ENCODE results near the gene CSNK2A3.

Gene CSNK2A3

GRCh38 chr11:11366793-11367192 lies 13.7 kb upstream of the CSNK2A3 start:
- DNase-seq (ENCODE audit: low spot score) = no peak
- no peak overlapping the region for H3K4ac ChIP-seq (ENCODE audit: low read length)
- H2AFZ ChIP-seq (ENCODE audit: low read length) = no peak overlapping the region

GRCh38 chr11:11363674-11364073 lies 10.6 kb upstream of the CSNK2A3 start:
- no peak overlapping the region for H3K18ac ChIP-seq (ENCODE audit: low read length)
- no peaks in the 10 kb centered on the region for H3K4me1 ChIP-seq (ENCODE audit: control insufficient read depth in 2 of 2, insufficient read depth in 1 of 2, low read depth in 1 of 2, low read length in 2 of 2)
- H2AFZ ChIP-seq (ENCODE audit: low read length) = no peak overlapping the region
- no peak overlapping the region for H2BK120ac ChIP-seq (ENCODE audit: low read depth, low read length)
- H2BK5ac ChIP-seq (ENCODE audit: low read length) = no peak overlapping the region
- H2BK15ac ChIP-seq (ENCODE audit: low read length) = no peak overlapping the region
- no peak overlapping the region for H4K8ac ChIP-seq (ENCODE audit: low read depth, low read length)
- H3K9me3 ChIP-seq (replicated peaks in 1 of 2; ENCODE audit: control insufficient read depth in 2 of 2, insufficient read depth in 1 of 2, low read depth in 1 of 2, low read length in 2 of 2) = no peaks in the 10 kb centered on the region
- H3K36me3 ChIP-seq (replicated peaks in 1 of 2; ENCODE audit: control insufficient read depth in 2 of 2, insufficient read depth in 2 of 2, low read length in 2 of 2) = no peaks in the 10 kb centered on the region
- no peak overlapping the region for H2BK12ac ChIP-seq (ENCODE audit: low read length)
- no peaks in the 10 kb centered on the region for H3K79me1 ChIP-seq (ENCODE audit: low read depth, low read length)
- no peak overlapping the region for H3K14ac ChIP-seq (ENCODE audit: low read length)
- no peak overlapping the region for H3K4me2 ChIP-seq (ENCODE audit: insufficient read depth, low read length, poor library complexity, severe bottlenecking)
- no peak overlapping the region for H3K27ac ChIP-seq (replicated peaks; ENCODE audit: low read length)
- no peak overlapping the region for H2AK5ac ChIP-seq (ENCODE audit: low read depth, low read length)
- H3K4me3 ChIP-seq (ENCODE audit: low read length in 2 of 2) = no peak overlapping the region
- H3K9ac ChIP-seq (ENCODE audit: low read depth, low read length, poor library complexity) = no peak overlapping the region
- H3K4ac ChIP-seq (ENCODE audit: low read length) = no peak overlapping the region
- no peak for DNase-seq (ENCODE audit: low spot score)
- H4K91ac ChIP-seq (ENCODE audit: low read depth, low read length, poor library complexity) = no peak overlapping the region
- no peak overlapping the region for H3K23ac ChIP-seq (ENCODE audit: low read depth, low read length, poor library complexity)
- no peaks in the 10 kb centered on the region for H3K27me3 ChIP-seq (ENCODE audit: control insufficient read depth in 3 of 3, insufficient read depth in 3 of 3, low read depth in 1 of 3, low read length in 3 of 3)

More at GRCh38 chr11:11366793-11367192, 13.7 kb upstream of the CSNK2A3 start:
- no peaks in the 10 kb centered on the region for H3K36me3 ChIP-seq (replicated peaks in 1 of 2; ENCODE audit: control insufficient read depth in 2 of 2, insufficient read depth in 2 of 2, low read length in 2 of 2)
- H3K27ac ChIP-seq (replicated peaks; ENCODE audit: low read length) = no peak overlapping the region
- no peak overlapping the region for H3K4me3 ChIP-seq (ENCODE audit: low read length in 2 of 2)
- no peaks in the 10 kb centered on the region for H3K9me3 ChIP-seq (replicated peaks in 1 of 2; ENCODE audit: control insufficient read depth in 2 of 2, insufficient read depth in 1 of 2, low read depth in 1 of 2, low read length in 2 of 2)
- no peaks in the 10 kb centered on the region for H3K27me3 ChIP-seq (ENCODE audit: control insufficient read depth in 3 of 3, insufficient read depth in 3 of 3, low read depth in 1 of 3, low read length in 3 of 3)
- H4K8ac ChIP-seq (ENCODE audit: low read depth, low read length) = no peak overlapping the region
- no peak overlapping the region for H2BK15ac ChIP-seq (ENCODE audit: low read length)
- H2BK5ac ChIP-seq (ENCODE audit: low read length) = no peak overlapping the region
- H4K91ac ChIP-seq (ENCODE audit: low read depth, low read length, poor library complexity) = no peak overlapping the region
- no peak overlapping the region for H2BK12ac ChIP-seq (ENCODE audit: low read length)
- no peak overlapping the region for H3K18ac ChIP-seq (ENCODE audit: low read length)
- no CpG with 5 or more reads among the region's 1 CpG for WGBS, 2 donors (ENCODE audit: extremely low coverage in 2 of 2, insufficient read length in 2 of 2, insufficient replicate concordance in 1 of 2)
- no peak overlapping the region for H3K23ac ChIP-seq (ENCODE audit: low read depth, low read length, poor library complexity)
- H3K14ac ChIP-seq (ENCODE audit: low read length) = no peak overlapping the region
- no peaks in the 10 kb centered on the region for H3K79me1 ChIP-seq (ENCODE audit: low read depth, low read length)
- H2AK5ac ChIP-seq (ENCODE audit: low read depth, low read length) = no peak overlapping the region
- H3K9ac ChIP-seq (ENCODE audit: low read depth, low read length, poor library complexity) = no peak overlapping the region
- H2BK120ac ChIP-seq (ENCODE audit: low read depth, low read length) = no peak overlapping the region
- no peak overlapping the region for H3K4me2 ChIP-seq (ENCODE audit: insufficient read depth, low read length, poor library complexity, severe bottlenecking)
- peaks cover 0 to 3% of the 10 kb centered on the region in 2 donors for H3K4me1 ChIP-seq (ENCODE audit: control insufficient read depth in 2 of 2, insufficient read depth in 1 of 2, low read depth in 1 of 2, low read length in 2 of 2)

- H3K18ac ChIP-seq (ENCODE audit: low read length) = no peak overlapping the region
- no peak overlapping the region for H4K8ac ChIP-seq (ENCODE audit: low read depth, low read length)
- WGBS, 2 donors (ENCODE audit: extremely low coverage in 2 of 2, insufficient read length in 2 of 2, insufficient replicate concordance in 1 of 2) = no CpG with 5 or more reads among the region's 3 CpGs
These were observed 6.6 kb upstream of the CSNK2A3 start for GRCh38 chr11:11359611-11360010.

GRCh38 chr11:11356842-11357241 lies 3.8 kb upstream of the CSNK2A3 start:
- H2BK15ac ChIP-seq (ENCODE audit: low read length) = no peak overlapping the region
- no peak overlapping the region for H3K9ac ChIP-seq (ENCODE audit: low read depth, low read length, poor library complexity)
- no peak overlapping the region for H2BK5ac ChIP-seq (ENCODE audit: low read length)
- no peak overlapping the region for H3K4me3 ChIP-seq (ENCODE audit: low read length in 2 of 2)
- H2BK120ac ChIP-seq (ENCODE audit: low read depth, low read length) = no peak overlapping the region
- no peak overlapping the region for H3K14ac ChIP-seq (ENCODE audit: low read length)
- H3K23ac ChIP-seq (ENCODE audit: low read depth, low read length, poor library complexity) = no peak overlapping the region
- no peak overlapping the region for H2AFZ ChIP-seq (ENCODE audit: low read length)
- H3K4me2 ChIP-seq (ENCODE audit: insufficient read depth, low read length, poor library complexity, severe bottlenecking) = no peak overlapping the region
- H3K79me1 ChIP-seq (ENCODE audit: low read depth, low read length) = no peaks in the 10 kb centered on the region
- H2AK5ac ChIP-seq (ENCODE audit: low read depth, low read length) = no peak overlapping the region
- DNase-seq (ENCODE audit: low spot score) = no peak
- WGBS, 2 donors (ENCODE audit: extremely low coverage in 2 of 2, insufficient read length in 2 of 2, insufficient replicate concordance in 1 of 2) = no CpG with 5 or more reads among the region's 9 CpGs
- no peak overlapping the region for H3K18ac ChIP-seq (ENCODE audit: low read length)
- no peak overlapping the region for H3K4ac ChIP-seq (ENCODE audit: low read length)
- no peak overlapping the region for H2BK12ac ChIP-seq (ENCODE audit: low read length)
- no peaks in the 10 kb centered on the region for H3K27me3 ChIP-seq (ENCODE audit: control insufficient read depth in 3 of 3, insufficient read depth in 3 of 3, low read depth in 1 of 3, low read length in 3 of 3)
- H3K4me1 ChIP-seq (ENCODE audit: control insufficient read depth in 2 of 2, insufficient read depth in 1 of 2, low read depth in 1 of 2, low read length in 2 of 2) = no peaks in the 10 kb centered on the region
- no peak overlapping the region for H4K91ac ChIP-seq (ENCODE audit: low read depth, low read length, poor library complexity)
- no peak overlapping the region for H3K27ac ChIP-seq (replicated peaks; ENCODE audit: low read length)
- no peaks in the 10 kb centered on the region for H3K9me3 ChIP-seq (replicated peaks in 1 of 2; ENCODE audit: control insufficient read depth in 2 of 2, insufficient read depth in 1 of 2, low read depth in 1 of 2, low read length in 2 of 2)
- H4K8ac ChIP-seq (ENCODE audit: low read depth, low read length) = no peak overlapping the region
- H3K36me3 ChIP-seq (replicated peaks in 1 of 2; ENCODE audit: control insufficient read depth in 2 of 2, insufficient read depth in 2 of 2, low read length in 2 of 2) = no peaks in the 10 kb centered on the region

More at GRCh38 chr11:11359611-11360010, 6.6 kb upstream of the CSNK2A3 start:
- Histone ChIP-seq H3K27me3 (ENCODE audit: control insufficient read depth in 3 of 3, insufficient read depth in 3 of 3, low read depth in 1 of 3, low read length in 3 of 3) (no peaks in the 10 kb centered on the region), H3K79me1 (ENCODE audit: low read depth, low read length) (no peaks in the 10 kb centered on the region), H2BK5ac (ENCODE audit: low read length) (no peak overlapping the region), H3K9me3 (replicated peaks in 1 of 2; ENCODE audit: control insufficient read depth in 2 of 2, insufficient read depth in 1 of 2, low read depth in 1 of 2, low read length in 2 of 2) (no peaks in the 10 kb centered on the region), H3K14ac (ENCODE audit: low read length) (no peak overlapping the region), H4K91ac (ENCODE audit: low read depth, low read length, poor library complexity) (no peak overlapping the region), H3K4me1 (ENCODE audit: control insufficient read depth in 2 of 2, insufficient read depth in 1 of 2, low read depth in 1 of 2, low read length in 2 of 2) (no peaks in the 10 kb centered on the region), H2BK12ac (ENCODE audit: low read length) (no peak overlapping the region), H3K9ac (ENCODE audit: low read depth, low read length, poor library complexity) (no peak overlapping the region), H2AFZ (ENCODE audit: low read length) (no peak overlapping the region), H3K23ac (ENCODE audit: low read depth, low read length, poor library complexity) (no peak overlapping the region), H2BK120ac (ENCODE audit: low read depth, low read length) (no peak overlapping the region), H3K4me2 (ENCODE audit: insufficient read depth, low read length, poor library complexity, severe bottlenecking) (no peak overlapping the region), H3K4ac (ENCODE audit: low read length) (no peak overlapping the region), H2BK15ac (ENCODE audit: low read length) (no peak overlapping the region), H3K36me3 (replicated peaks in 1 of 2; ENCODE audit: control insufficient read depth in 2 of 2, insufficient read depth in 2 of 2, low read length in 2 of 2) (no peaks in the 10 kb centered on the region), H3K27ac (replicated peaks; ENCODE audit: low read length) (no peak overlapping the region), H2AK5ac (ENCODE audit: low read depth, low read length) (no peak overlapping the region), H3K4me3 (ENCODE audit: low read length in 2 of 2) (no peak overlapping the region)
- no peak for DNase-seq (ENCODE audit: low spot score)

Data from neuronal stem cell (in vitro differentiated cells).